Choroid plexus epithelial cell (primary cell): ENCODE data around the gene SRGAP3.

Experiments
- DNase-seq: peaks from one replicate; pipeline ENCODE4 v3.0.0-alpha.2; 2010; ENCODE audit warnings: low read depth
- H3K4me3 ChIP-seq: 2 replicates; pipeline ENCODE4 v1.5.1; 2011; ENCODE audit warnings: low read depth, mild to moderate bottlenecking, control low read depth, low read length, moderate library complexity
- TF ChIP-seq, protein P1 (sequence below): conservative IDR thresholded peaks from 2 replicates; pipeline ENCODE4 v1.5.1; 2011; ENCODE audit warnings: low read depth, mild to moderate bottlenecking, control low read depth, inconsistent platforms, low read length, moderate library complexity

Gene SRGAP3

DNA sequence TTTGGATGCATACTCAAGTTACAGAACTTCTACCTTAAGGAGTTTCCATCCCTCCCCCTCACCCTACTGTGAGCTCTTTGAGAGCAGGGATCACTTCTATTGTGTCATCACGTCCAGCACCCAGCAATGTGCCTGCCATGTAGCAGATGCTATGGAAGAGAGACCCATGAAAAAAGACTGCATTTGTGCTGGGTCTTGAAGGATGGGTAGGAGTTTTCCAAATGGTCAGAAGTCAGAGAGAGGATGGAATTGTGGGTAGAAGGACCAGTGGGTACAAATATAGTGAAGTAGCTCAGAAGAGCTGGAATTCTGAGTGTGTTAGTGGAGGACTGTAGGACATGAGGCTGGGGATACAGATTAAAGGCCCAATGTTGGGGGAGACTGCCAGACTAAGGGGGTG, 141.7 kb downstream of the SRGAP3 start:
- no peak for DNase-seq
- TF ChIP-seq, protein P1, sequence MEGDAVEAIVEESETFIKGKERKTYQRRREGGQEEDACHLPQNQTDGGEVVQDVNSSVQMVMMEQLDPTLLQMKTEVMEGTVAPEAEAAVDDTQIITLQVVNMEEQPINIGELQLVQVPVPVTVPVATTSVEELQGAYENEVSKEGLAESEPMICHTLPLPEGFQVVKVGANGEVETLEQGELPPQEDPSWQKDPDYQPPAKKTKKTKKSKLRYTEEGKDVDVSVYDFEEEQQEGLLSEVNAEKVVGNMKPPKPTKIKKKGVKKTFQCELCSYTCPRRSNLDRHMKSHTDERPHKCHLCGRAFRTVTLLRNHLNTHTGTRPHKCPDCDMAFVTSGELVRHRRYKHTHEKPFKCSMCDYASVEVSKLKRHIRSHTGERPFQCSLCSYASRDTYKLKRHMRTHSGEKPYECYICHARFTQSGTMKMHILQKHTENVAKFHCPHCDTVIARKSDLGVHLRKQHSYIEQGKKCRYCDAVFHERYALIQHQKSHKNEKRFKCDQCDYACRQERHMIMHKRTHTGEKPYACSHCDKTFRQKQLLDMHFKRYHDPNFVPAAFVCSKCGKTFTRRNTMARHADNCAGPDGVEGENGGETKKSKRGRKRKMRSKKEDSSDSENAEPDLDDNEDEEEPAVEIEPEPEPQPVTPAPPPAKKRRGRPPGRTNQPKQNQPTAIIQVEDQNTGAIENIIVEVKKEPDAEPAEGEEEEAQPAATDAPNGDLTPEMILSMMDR = no peak
- no peak overlapping the region for H3K4me3 ChIP-seq

GRCh38 chr3:9105421-9105820, 144.0 kb downstream of the SRGAP3 start:
- no peak overlapping the region for H3K4me3 ChIP-seq
- TF ChIP-seq, protein P1 = no peak
- DNase-seq = no peak

GRCh38 chr3:9104121-9104520, 145.3 kb downstream of the SRGAP3 start:
- no peak for DNase-seq
- H3K4me3 ChIP-seq = no peak overlapping the region
- TF ChIP-seq, protein P1 = no peak

GRCh38 chr3:9102240-9102981, 147.0 kb downstream of the SRGAP3 start:
- TF ChIP-seq, protein P1 = no peak
- no peak for DNase-seq

GRCh38 chr3:9101286-9101685, 148.2 kb downstream of the SRGAP3 start:
- TF ChIP-seq, protein P1 = no peak
- H3K4me3 ChIP-seq = no peak overlapping the region
- no peak for DNase-seq

More at GRCh38 chr3:9102240-9102981, 147.0 kb downstream of the SRGAP3 start:
- H3K4me3 ChIP-seq = no peak overlapping the region

DNA sequence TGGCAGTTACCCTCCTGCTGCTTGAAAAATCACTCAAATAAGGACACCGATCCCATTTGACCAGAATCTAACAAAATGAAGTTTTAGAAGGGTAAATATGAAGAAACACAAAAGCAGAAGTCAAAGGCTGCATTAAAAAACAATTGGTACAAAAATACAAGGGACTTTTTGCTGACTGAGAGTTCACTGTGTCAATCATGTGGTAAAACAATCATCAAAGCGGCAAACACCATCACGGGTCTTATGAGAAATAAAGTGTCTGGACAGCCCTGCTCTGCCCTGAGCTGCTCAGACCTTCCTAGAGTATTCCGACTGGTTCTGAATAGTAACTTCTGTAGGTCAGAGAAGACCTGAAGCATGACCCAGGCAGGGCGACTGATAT, 148.9 kb downstream of the SRGAP3 start:
- TF ChIP-seq, protein P1 = no peak
- DNase-seq = no peak
- no peak overlapping the region for H3K4me3 ChIP-seq
